GM12878 (cell line): ENCODE results near the gene TWF1. TPM values are rescaled to one million over a fixed set of nuclear protein-coding genes. Genes with fewer than 3 reads are reported as not detected.

Source experiments
- ATF2 ChIP-seq: IDR thresholded peaks from 2 replicates; pipeline ENCODE4 v1.6.1; 2012; ENCODE audit warnings: low read length, inconsistent platforms
- CBX5 ChIP-seq: sonication (generic); IDR thresholded peaks from 2 replicates; pipeline ENCODE4 v1.6.1; 2016; ENCODE audit warnings: low read depth, moderate library complexity, mild to moderate bottlenecking, inconsistent platforms
- E2F8 ChIP-seq: fragments of 450-650 bp; IDR thresholded peaks from 2 replicates; pipeline ENCODE4 v1.6.1; 2018; ENCODE audit warnings: mild to moderate bottlenecking, low read depth, moderate library complexity; ENCODE audit not compliant: partially characterized antibody
- ESRRA ChIP-seq: IDR thresholded peaks from 2 replicates; pipeline ENCODE4 v1.6.1; 2012; ENCODE audit warnings: mild to moderate bottlenecking, low read length, improper control_type of control experiment
- FOS ChIP-seq: IDR thresholded peaks from 3 replicates; pipeline ENCODE4 v1.6.1; 2011; ENCODE audit warnings: borderline replicate concordance; ENCODE audit not compliant: insufficient read length; ENCODE audit errors: extremely low read depth
- GATAD2B ChIP-seq: fragments of 450-650 bp; conservative IDR thresholded peaks from 2 replicates; pipeline ENCODE4 v1.6.1; 2017; ENCODE audit warnings: low read depth, mild to moderate bottlenecking, moderate library complexity
- HSF1 ChIP-seq: fragments of 150-350 bp; IDR thresholded peaks from 2 replicates; pipeline ENCODE4 v1.6.1; 2014; ENCODE audit warnings: mild to moderate bottlenecking, low read depth, low read length
- IRF3 ChIP-seq: fragments of 450-650 bp; IDR thresholded peaks from 2 replicates; pipeline ENCODE4 v1.6.1; 2014; ENCODE audit warnings: mild to moderate bottlenecking
- KAT2A ChIP-seq: conservative IDR thresholded peaks from 2 replicates; pipeline ENCODE4 v1.6.1; 2011; ENCODE audit warnings: low read depth, low read length; ENCODE audit not compliant: control insufficient read depth
- PAX5 ChIP-seq: IDR thresholded peaks from 2 replicates; pipeline ENCODE4 v1.6.1; 2011; ENCODE audit warnings: low read depth, low read length, borderline replicate concordance
- PAX8 ChIP-seq: fragments of 450-650 bp; IDR thresholded peaks from 2 replicates; pipeline ENCODE4 v1.6.1; 2017; ENCODE audit warnings: mild to moderate bottlenecking, moderate library complexity
- POLR2A ChIP-seq: IDR thresholded peaks from 2 replicates; pipeline ENCODE4 v1.6.1; 2011; ENCODE audit warnings: low read depth, mild to moderate bottlenecking, low read length
- RAD21 ChIP-seq: IDR thresholded peaks from 2 replicates; pipeline ENCODE4 v1.6.1; 2011; ENCODE audit warnings: mild to moderate bottlenecking, low read depth, low read length, moderate library complexity; ENCODE audit not compliant: insufficient read depth
- RFX5 ChIP-seq: IDR thresholded peaks from 2 replicates; pipeline ENCODE4 v1.6.1; 2011; ENCODE audit warnings: low read depth, low read length, improper control_type of control experiment
- SIN3A ChIP-seq: IDR thresholded peaks from 2 replicates; pipeline ENCODE4 v1.6.1; 2012; ENCODE audit warnings: low read depth, low read length, improper control_type of control experiment
- SIX5 ChIP-seq: IDR thresholded peaks from 2 replicates; pipeline ENCODE4 v1.6.1; 2011; ENCODE audit warnings: mild to moderate bottlenecking, low read depth, low read length, moderate library complexity; ENCODE audit not compliant: severe bottlenecking
- TAF1 ChIP-seq: IDR thresholded peaks from 2 replicates; pipeline ENCODE4 v1.6.1; 2011; ENCODE audit warnings: mild to moderate bottlenecking, low read depth, low read length, borderline replicate concordance
- TBL1XR1 ChIP-seq: IDR thresholded peaks from 2 replicates; pipeline ENCODE4 v1.6.1; 2012; ENCODE audit warnings: low read depth, low read length, improper control_type of control experiment
- ZBTB11 ChIP-seq: fragments of 450-650 bp; formaldehyde crosslinking; IDR thresholded peaks from 2 replicates; pipeline ENCODE4 v1.5.0; 2022; ENCODE audit warnings: mild to moderate bottlenecking, missing genetic modification characterization
- ZNF622 ChIP-seq: fragments of 450-650 bp; IDR thresholded peaks from 2 replicates; pipeline ENCODE4 v1.6.1; 2017; ENCODE audit warnings: mild to moderate bottlenecking, inconsistent platforms
- polyA plus RNA-seq, 11 experiments: library from polyadenylated mRNA; depleted of rRNA in 4 of 11; unstranded in 6 of 11; stranded (reverse) in 5 of 11; fragments of >200 nt; fragmentation: Nextera tagmentation in 4 of 11; fragmentation: Illumina TruSeq in 1 of 11; extraction: Ambion mirVana in 4 of 11; extraction: Trizol in 1 of 11; gene quantifications; 1 replicate in 1 of 11; 2 replicates in 10 of 11; pipeline versions ENCODE4 v1.2.1 to v1.2.3, GENCODE V29; 2011 to 2016; ENCODE audit warnings: inconsistent platforms in 2 of 11, missing spikeins in 2 of 11, low read depth in 1 of 11
- total RNA-seq, 4 experiments: library from RNA; depleted of rRNA in 3 of 4; stranded (reverse); fragments of >200 nt in 3 of 4; fragmentation: Illumina TruSeq in 1 of 4; extraction: Trizol in 1 of 4; gene quantifications; 2 replicates each; pipeline versions ENCODE4 v1.2.1 to v1.2.3, GENCODE V29; 2013 to 2021

Gene TWF1
- total and polyA plus RNA-seq, 10 of the 15 experiments (the other 5 are each of a cell fraction or from before 2014, with no cell fraction given), result 8.7 to 23.5 (median 18.4) TPM

GRCh38 chr12:43835656-43836474, 29.7 kb upstream of the TWF1 start, which contains the start of gene TMEM117 (continued):
- TF ChIP-seq ZBTB11 (CRISPR knock-in tag), result no peak
- TF ChIP-seq HSF1, result no peak
- no peak for TF ChIP-seq ZNF622
- TF ChIP-seq RFX5, result no peak
- no peak for TF ChIP-seq PAX5
- peak; percentile 54; the same call in 1 of the 2 replicates for TF ChIP-seq TAF1
- TF ChIP-seq PAX8, result no peak
- TF ChIP-seq RAD21, result no peak
- TF ChIP-seq E2F8, result no peak
- no peak for TF ChIP-seq ESRRA
- TF ChIP-seq TBL1XR1, result no peak
- peak; percentile 87 for TF ChIP-seq POLR2A
- TF ChIP-seq SIN3A, result no peak
- TF ChIP-seq FOS, result no peak
- TF ChIP-seq SIX5, result no peak
- no peak for TF ChIP-seq ATF2
- no peak for TF ChIP-seq KAT2A
- no peak for TF ChIP-seq IRF3
- no peak for TF ChIP-seq CBX5
- TF ChIP-seq GATAD2B, result peak; percentile 99
